OCI-LY7 (cell line): ENCODE data around the gene BST1. TPM values are rescaled to one million over a fixed set of nuclear protein-coding genes. Genes with fewer than 3 reads are reported as not detected.

Experiments
- BruUV-seq: library from RNA; stranded (reverse); fragments of 400-500 nt; replicated peaks from 2 replicates; lab custom pipeline; 2021; lab: Mats Ljungman, UMichigan
- CTCF ChIA-PET: fragments of 300-600 bp; sonication (Branson Sonifier 250); formaldehyde crosslinking; loops from one replicate; lab custom pipeline; 2022; ENCODE audit warnings: antibody characterized with exemption; ENCODE audit not compliant: unreplicated experiment; lab: Charles Lee
- POLR2A ChIA-PET: fragments of 300-600 bp; sonication (Branson Sonifier 250); formaldehyde crosslinking; loops from one replicate; lab custom pipeline; 2022; ENCODE audit warnings: antibody characterized with exemption; lab: Charles Lee
- DNase-seq: peaks from one replicate; pipeline ENCODE4 v3.0.0-alpha.2; 2015; ENCODE audit warnings: low spot score
- H2AFZ ChIP-seq: fragments of 200-600 bp; sonication (generic), shearing (Covaris generic); 2 replicates; pipeline ENCODE4 v1.6.1; 2014; ENCODE audit warnings: mild to moderate bottlenecking, antibody characterized with exemption, low read length, moderate library complexity
- H3K27ac ChIP-seq: fragments of 200-600 bp; sonication (generic); 2 replicates; pipeline ENCODE4 v1.5.1; 2014; ENCODE audit warnings: mixed run types, low read depth, mild to moderate bottlenecking, moderate library complexity, low read length, inconsistent platforms; ENCODE audit not compliant: poor library complexity, severe bottlenecking
- H3K36me3 ChIP-seq: fragments of 200-600 bp; sonication (generic); 2 replicates; pipeline ENCODE4 v1.6.1; 2014; ENCODE audit warnings: mild to moderate bottlenecking, antibody characterized with exemption, low read length, moderate library complexity, mixed read lengths; ENCODE audit not compliant: insufficient read depth
- H3K4me1 ChIP-seq: fragments of 200-600 bp; sonication (generic); 2 replicates; pipeline ENCODE4 v1.5.1; 2014; ENCODE audit warnings: mild to moderate bottlenecking, low read length; ENCODE audit not compliant: insufficient read depth, poor library complexity, severe bottlenecking
- H3K4me2 ChIP-seq: fragments of 200-600 bp; sonication (generic); 2 replicates; pipeline ENCODE4 v1.6.1; 2014; ENCODE audit warnings: mild to moderate bottlenecking, low read length
- H3K4me3 ChIP-seq: fragments of 200-600 bp; sonication (generic); 2 replicates; pipeline ENCODE4 v1.5.1; 2014; ENCODE audit warnings: mild to moderate bottlenecking, low read depth, low read length; ENCODE audit not compliant: poor library complexity, severe bottlenecking
- H3K79me2 ChIP-seq: fragments of 200-600 bp; sonication (generic); 2 replicates; pipeline ENCODE4 v1.6.1; 2016; ENCODE audit warnings: low read depth, mild to moderate bottlenecking, low read length, moderate library complexity, mixed read lengths; ENCODE audit not compliant: insufficient read depth
- H3K9me2 ChIP-seq: fragments of 200-600 bp; sonication (generic); 2 replicates; pipeline ENCODE4 v1.6.1; 2016; ENCODE audit warnings: mild to moderate bottlenecking, low read length, mixed read lengths; ENCODE audit not compliant: insufficient read depth
- H3K9me3 ChIP-seq: fragments of 200-600 bp; sonication (generic); 2 replicates; pipeline ENCODE4 v1.6.1; 2014; ENCODE audit warnings: mild to moderate bottlenecking, mixed run types, low read length, mixed read lengths
- H4K20me1 ChIP-seq: fragments of 200-600 bp; sonication (generic); 2 replicates; pipeline ENCODE4 v1.6.1; 2014; ENCODE audit warnings: mild to moderate bottlenecking, antibody characterized with exemption, low read length, moderate library complexity, mixed read lengths; ENCODE audit not compliant: insufficient read depth
- EZH2phosphoT487 ChIP-seq: fragments of 200-600 bp; sonication (generic); IDR thresholded peaks from 2 replicates; pipeline ENCODE4 v1.6.1; 2018; ENCODE audit warnings: low read depth, borderline replicate concordance, mild to moderate bottlenecking, mixed run types, antibody characterized with exemption, low read length, moderate library complexity, mixed read lengths
- intact Hi-C: fragments of 100-400 bp; cut with micrococcal nuclease; formaldehyde crosslinking; loops from one replicate; pipeline ENCODE4 v1.10.0; 2022; ENCODE audit not compliant: unreplicated experiment
- total RNA-seq, 2 experiments: library from RNA; depleted of rRNA in 1 of 2; stranded (reverse); fragments of >200 nt in 1 of 2; shearing (Covaris generic) in 1 of 2; gene quantifications; 2 replicates each; pipeline ENCODE4 v1.2.3, GENCODE V29; 2014 to 2022
- TF ChIP-seq, protein P1 (sequence below): fragments of 200-600 bp; sonication (generic); conservative IDR thresholded peaks from 2 replicates; pipeline ENCODE4 v1.5.1; 2014; ENCODE audit warnings: mild to moderate bottlenecking, antibody characterized with exemption, low read length, moderate library complexity, mixed read lengths

The BST1 gene
- total RNA-seq, 2 experiments from 2014 or later: 0.21 to 0.50 TPM

DNA sequence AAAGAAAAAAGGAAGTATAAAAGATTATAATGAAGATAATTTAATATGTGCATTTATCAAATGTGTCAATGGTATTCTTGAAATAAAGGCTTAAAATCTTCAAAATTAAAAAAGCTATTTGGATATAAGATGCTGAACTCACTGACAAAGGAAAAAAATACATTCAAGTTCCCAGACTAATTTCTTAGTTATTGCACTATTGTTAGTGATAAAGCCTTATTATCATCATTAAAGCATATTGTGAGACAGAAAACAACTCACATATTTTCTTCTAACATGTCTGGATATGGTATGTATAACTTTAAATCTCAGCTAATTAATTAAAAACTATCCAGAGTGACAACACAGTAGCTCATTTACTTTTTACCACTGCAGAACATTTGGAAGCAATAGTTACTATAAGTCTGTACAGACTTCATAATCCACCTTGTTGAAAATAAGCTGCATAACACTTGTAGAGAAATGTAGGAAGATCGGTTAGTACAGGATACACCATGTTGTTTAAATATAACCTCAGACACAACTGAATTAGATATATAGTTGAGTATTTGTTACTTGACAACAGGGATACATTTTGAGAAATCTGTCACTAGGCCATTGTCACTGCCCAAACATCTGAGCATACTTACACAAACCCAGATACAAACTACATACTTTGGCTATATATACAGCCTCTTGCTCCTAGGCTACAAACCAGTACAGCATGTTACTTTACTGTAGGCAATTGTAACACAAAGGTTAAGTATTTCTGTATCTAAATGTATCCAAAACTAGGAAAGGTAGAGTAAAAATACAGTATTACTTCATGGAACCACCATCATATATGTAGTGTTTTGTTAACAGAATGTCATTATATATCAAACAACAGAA is 34.1 kb upstream of the BST1 start:
- intact Hi-C loops: no loop called here
- no peak overlapping the region for H2AFZ ChIP-seq
- no peak overlapping the region for H3K4me2 ChIP-seq
- no peaks in the 10 kb centered on the region for H3K9me2 ChIP-seq
- ChIA-PET POLR2A (interaction anchor here (0.7 to 0.9 kb wide), 3 partner anchors 9 to 14 kb away, joined by 3 to 4 read pairs (median 4); partner anchors contain the start of gene FBXL5), CTCF (no interaction called here)
- peaks cover 21% of the 10 kb centered on the region for H3K4me1 ChIP-seq
- H3K27ac ChIP-seq: no peak overlapping the region
- H3K79me2 ChIP-seq: peaks cover 36% of the 10 kb centered on the region
- H3K9me3 ChIP-seq: peaks cover 1% of the 10 kb centered on the region; the same call in 1 of the 2 replicates
- no TSS peak for BruUV-seq
- no peak overlapping the region for H3K4me3 ChIP-seq
- no peak for TF ChIP-seq EZH2phosphoT487
- TF ChIP-seq, protein P1, sequence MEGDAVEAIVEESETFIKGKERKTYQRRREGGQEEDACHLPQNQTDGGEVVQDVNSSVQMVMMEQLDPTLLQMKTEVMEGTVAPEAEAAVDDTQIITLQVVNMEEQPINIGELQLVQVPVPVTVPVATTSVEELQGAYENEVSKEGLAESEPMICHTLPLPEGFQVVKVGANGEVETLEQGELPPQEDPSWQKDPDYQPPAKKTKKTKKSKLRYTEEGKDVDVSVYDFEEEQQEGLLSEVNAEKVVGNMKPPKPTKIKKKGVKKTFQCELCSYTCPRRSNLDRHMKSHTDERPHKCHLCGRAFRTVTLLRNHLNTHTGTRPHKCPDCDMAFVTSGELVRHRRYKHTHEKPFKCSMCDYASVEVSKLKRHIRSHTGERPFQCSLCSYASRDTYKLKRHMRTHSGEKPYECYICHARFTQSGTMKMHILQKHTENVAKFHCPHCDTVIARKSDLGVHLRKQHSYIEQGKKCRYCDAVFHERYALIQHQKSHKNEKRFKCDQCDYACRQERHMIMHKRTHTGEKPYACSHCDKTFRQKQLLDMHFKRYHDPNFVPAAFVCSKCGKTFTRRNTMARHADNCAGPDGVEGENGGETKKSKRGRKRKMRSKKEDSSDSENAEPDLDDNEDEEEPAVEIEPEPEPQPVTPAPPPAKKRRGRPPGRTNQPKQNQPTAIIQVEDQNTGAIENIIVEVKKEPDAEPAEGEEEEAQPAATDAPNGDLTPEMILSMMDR: no peak
- H4K20me1 ChIP-seq: peaks cover 5% of the 10 kb centered on the region; the same call in 1 of the 2 replicates
- peaks cover 63% of the 10 kb centered on the region for H3K36me3 ChIP-seq
- no peak for DNase-seq

DNA sequence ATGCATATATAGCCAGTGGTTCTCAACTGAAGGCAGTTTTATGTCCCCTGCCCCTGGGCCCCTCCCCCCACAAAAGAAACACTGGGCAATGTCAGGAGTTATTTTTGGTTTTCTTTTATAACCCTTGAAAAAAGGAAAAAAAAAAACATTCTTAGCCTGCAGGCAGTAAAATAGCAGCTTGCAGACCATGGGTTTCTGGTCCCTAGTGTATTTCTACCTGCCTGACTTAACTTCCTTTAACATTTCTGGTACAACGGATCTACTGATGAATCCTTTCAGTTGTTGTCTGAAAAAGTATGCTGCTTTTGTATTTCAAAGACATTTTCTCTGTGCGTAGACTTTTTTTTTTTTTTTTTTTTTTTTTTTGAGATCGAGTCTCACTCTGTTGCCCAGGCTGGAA is 32.3 kb upstream of the BST1 start:
- ChIA-PET POLR2A (interaction anchor here (0.7 to 8.4 kb wide), 8 partner anchors 8 to 262 kb away, joined by 4 to 67 read pairs (median 5); partner anchors contain the start of gene FBXL5), CTCF (no interaction called here)
- DNase-seq: no peak
- TF ChIP-seq, protein P1: no peak
- Histone ChIP-seq H3K9me3 (peaks cover 3% of the 10 kb centered on the region; the same call in 1 of the 2 replicates), H3K9me2 (no peaks in the 10 kb centered on the region), H3K4me3 (no peak overlapping the region), H3K36me3 (peaks cover 67% of the 10 kb centered on the region), H3K4me2 (no peak overlapping the region), H3K4me1 (peaks cover 38% of the 10 kb centered on the region), H4K20me1 (peaks cover 5% of the 10 kb centered on the region; the same call in 1 of the 2 replicates), H2AFZ (no peak overlapping the region), H3K79me2 (peaks cover 54% of the 10 kb centered on the region), H3K27ac (no peak overlapping the region)
- intact Hi-C loops: no loop called here
- no TSS peak for BruUV-seq

GRCh38 chr4:15672101-15672500 is 30.8 kb upstream of the BST1 start:
- H3K4me2 ChIP-seq: no peak overlapping the region
- TF ChIP-seq, protein P1: no peak
- TF ChIP-seq EZH2phosphoT487: no peak
- no peak overlapping the region for H2AFZ ChIP-seq
- H3K4me3 ChIP-seq: no peak overlapping the region
- BruUV-seq: no TSS peak
- POLR2A ChIA-PET: interaction anchor here (1.0 to 8.4 kb wide), 4 partner anchors 8 to 17 kb away, joined by 4 to 67 read pairs (median 6); partner anchors contain the start of gene FBXL5
- H3K9me2 ChIP-seq: no peaks in the 10 kb centered on the region
- H3K4me1 ChIP-seq: peaks cover 53% of the 10 kb centered on the region
- peaks cover 58% of the 10 kb centered on the region for H3K36me3 ChIP-seq
- intact Hi-C loops: no loop called here
- peaks cover 6% of the 10 kb centered on the region; the same call in 1 of the 2 replicates for H3K9me3 ChIP-seq
- CTCF ChIA-PET: no interaction called here
- H3K79me2 ChIP-seq: peaks cover 69% of the 10 kb centered on the region
- DNase-seq: no peak
- peaks cover 5% of the 10 kb centered on the region; the same call in 1 of the 2 replicates for H4K20me1 ChIP-seq
- H3K27ac ChIP-seq: no peak overlapping the region
